Testis (tissue), 2 donors: ENCODE data around the gene ZNF792.

Experiments used
- CTCF ChIP-seq, 3 experiments: fragments of 450-650 bp in 2 of 3; fragments of 200-600 bp in 1 of 3; sonication (generic) in 1 of 3; IDR thresholded peaks; one replicate each; pipeline ENCODE4 v1.5.1; 2016 to 2019; ENCODE audit warnings: antibody characterized with exemption in 3 of 3, mild to moderate bottlenecking in 2 of 3, moderate library complexity in 1 of 3
- POLR2A ChIP-seq: fragments of 450-650 bp; IDR thresholded peaks from one replicate; pipeline ENCODE4 v1.6.1; 2017; ENCODE audit warnings: antibody characterized with exemption, mild to moderate bottlenecking, moderate library complexity

- TF ChIP-seq CTCF (IDR thresholded peaks at IDR 0.05) (no peak), POLR2A (no peak)
These were observed 36.3 kb upstream of the ZNF792 start for GRCh38 chr19:35000338-35000646.
